ENCODE measurements around the gene PPFIA4. TPM values are rescaled to one million over a fixed set of nuclear protein-coding genes. Genes with fewer than 3 reads are reported as not detected.

Gene PPFIA4
- total RNA-seq, 1 donor from 2014 or later = 2.6 TPM

DNA sequence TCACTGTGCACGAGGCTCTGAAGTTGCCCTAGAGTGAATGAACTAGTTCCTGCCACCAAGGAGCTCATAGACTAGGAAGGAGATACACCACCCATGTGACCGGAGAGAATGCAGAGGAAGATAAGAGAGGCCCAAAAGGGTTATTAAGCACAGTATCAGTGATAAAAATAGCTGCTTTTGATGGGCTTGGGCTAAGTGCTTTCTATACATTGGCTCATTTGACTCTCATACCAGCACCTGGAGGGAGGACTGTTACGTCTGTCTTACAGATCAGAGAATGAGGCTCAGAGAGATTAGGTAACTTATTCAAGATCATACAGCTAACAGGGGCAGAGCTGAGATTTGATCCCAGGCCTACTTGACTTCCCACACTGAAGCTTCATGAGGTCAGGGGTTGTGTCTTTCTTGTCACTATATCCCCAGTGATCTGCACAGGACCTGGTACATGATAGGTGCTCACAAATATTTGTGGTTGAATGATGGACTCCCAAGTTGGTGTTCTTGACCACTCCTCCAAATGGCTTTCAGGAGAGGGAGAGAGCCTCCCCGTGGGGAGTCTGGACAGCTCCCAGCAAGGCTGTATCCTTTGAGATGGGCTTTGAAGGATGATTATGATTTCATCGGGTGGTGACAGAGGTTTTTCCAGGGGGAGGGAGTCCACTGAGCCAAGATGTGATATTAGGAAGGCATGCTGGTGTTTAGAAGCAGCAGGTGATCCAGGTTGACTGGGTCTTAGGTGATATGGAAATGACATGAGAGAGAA, 14.4 kb downstream of the PPFIA4 start:
- no peaks in the 10 kb centered on the region for H3K9me3 Mint-ChIP-seq
- TF ChIP-seq, protein P1, sequence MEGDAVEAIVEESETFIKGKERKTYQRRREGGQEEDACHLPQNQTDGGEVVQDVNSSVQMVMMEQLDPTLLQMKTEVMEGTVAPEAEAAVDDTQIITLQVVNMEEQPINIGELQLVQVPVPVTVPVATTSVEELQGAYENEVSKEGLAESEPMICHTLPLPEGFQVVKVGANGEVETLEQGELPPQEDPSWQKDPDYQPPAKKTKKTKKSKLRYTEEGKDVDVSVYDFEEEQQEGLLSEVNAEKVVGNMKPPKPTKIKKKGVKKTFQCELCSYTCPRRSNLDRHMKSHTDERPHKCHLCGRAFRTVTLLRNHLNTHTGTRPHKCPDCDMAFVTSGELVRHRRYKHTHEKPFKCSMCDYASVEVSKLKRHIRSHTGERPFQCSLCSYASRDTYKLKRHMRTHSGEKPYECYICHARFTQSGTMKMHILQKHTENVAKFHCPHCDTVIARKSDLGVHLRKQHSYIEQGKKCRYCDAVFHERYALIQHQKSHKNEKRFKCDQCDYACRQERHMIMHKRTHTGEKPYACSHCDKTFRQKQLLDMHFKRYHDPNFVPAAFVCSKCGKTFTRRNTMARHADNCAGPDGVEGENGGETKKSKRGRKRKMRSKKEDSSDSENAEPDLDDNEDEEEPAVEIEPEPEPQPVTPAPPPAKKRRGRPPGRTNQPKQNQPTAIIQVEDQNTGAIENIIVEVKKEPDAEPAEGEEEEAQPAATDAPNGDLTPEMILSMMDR (conservative IDR thresholded peaks at IDR 0.05) = no peak
- H3K36me3 Mint-ChIP-seq (ENCODE audit: low read depth) = no peaks in the 10 kb centered on the region
- peaks cover 8% of the 10 kb centered on the region for H3K4me1 Mint-ChIP-seq
- no peak overlapping the region for H3K27ac Mint-ChIP-seq (ENCODE audit: unreplicated experiment)
- H3K4me3 Mint-ChIP-seq = no peak overlapping the region
- peaks cover 2% of the 10 kb centered on the region for H3K27me3 Mint-ChIP-seq (ENCODE audit: low read depth)
- DNase-seq (ENCODE audit: low read depth, low spot score) = no peak

DNA sequence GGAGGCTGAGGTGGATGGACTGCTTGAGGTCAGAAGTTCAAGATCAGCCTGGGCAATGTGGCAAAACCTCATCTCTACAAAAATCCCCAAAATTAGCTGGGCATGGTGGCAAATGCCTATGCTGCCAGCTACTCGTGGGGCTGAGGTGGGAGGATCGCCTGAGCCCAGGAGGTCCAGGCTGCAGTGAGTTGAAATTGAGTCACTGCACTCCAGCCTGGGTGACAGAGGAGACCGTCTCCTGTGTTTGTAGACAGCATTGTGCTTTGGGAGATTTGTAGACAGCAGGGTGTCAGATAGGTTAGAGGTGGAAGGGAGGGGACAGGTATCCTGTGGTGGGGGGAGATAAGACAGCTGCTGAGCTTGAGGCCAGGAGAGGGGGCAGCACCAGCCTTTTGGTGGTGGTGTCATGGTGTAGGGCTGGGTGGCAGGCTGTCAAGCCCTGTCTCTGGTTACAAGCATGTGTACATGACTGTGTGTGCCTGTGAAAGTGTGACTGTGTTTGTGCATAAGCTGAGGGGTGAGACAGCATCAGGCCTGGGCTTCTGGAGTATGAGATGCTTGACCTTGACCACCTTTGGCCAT, 15.2 kb downstream of the PPFIA4 start:
- H3K4me3 Mint-ChIP-seq = no peak overlapping the region
- H3K9me3 Mint-ChIP-seq = no peaks in the 10 kb centered on the region
- H3K27ac Mint-ChIP-seq (ENCODE audit: unreplicated experiment) = no peak overlapping the region
- TF ChIP-seq, protein P1 (conservative IDR thresholded peaks at IDR 0.05) = no peak
- DNase-seq (ENCODE audit: low read depth, low spot score) = no peak
- peaks cover 8% of the 10 kb centered on the region for H3K4me1 Mint-ChIP-seq
- peaks cover 2% of the 10 kb centered on the region for H3K27me3 Mint-ChIP-seq (ENCODE audit: low read depth)
- no peaks in the 10 kb centered on the region for H3K36me3 Mint-ChIP-seq (ENCODE audit: low read depth)

DNA sequence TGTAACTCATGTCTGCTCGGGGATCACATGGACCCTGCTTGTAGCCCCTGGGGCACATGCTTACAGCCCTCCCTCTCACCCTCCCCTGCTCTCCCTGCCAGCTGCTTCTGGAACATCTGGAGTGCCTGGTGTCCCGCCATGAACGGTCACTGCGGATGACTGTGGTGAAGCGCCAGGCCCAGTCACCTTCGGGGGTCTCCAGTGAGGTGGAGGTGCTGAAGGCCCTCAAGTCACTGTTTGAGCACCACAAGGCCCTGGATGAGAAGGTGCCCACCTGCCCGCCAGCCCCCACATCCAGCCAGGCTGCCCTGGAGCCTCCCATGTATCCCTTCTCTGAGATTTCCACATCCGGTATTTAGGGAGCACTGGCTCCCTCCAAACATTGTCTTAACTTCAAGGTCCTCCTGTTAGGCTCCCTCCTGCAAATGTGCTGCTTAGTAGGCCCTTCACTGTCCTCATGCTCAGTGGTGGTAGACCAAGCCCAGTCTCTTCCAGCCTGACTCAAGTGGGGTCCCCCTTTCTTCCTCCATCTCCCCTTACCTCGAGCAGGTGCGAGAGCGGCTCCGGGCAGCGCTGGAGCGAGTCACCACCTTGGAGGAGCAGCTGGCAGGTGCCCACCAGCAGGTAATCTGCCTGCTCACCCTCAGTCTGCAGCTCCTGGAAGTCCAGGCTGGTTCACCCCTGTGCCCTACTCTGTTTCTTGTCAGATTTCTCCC, 17.7 kb downstream of the PPFIA4 start:
- Mint-ChIP-seq H3K27me3 (ENCODE audit: low read depth) (peaks cover 2% of the 10 kb centered on the region), H3K27ac (ENCODE audit: unreplicated experiment) (no peak overlapping the region), H3K4me3 (no peak overlapping the region)

GRCh38 chr1:203044546-203045250, 18.4 kb downstream of the PPFIA4 start:
- no peaks in the 10 kb centered on the region for H3K9me3 Mint-ChIP-seq
- no peak overlapping the region for H3K27ac Mint-ChIP-seq (ENCODE audit: unreplicated experiment)
- TF ChIP-seq, protein P1 (conservative IDR thresholded peaks at IDR 0.05) = no peak
- no peak overlapping the region for H3K4me3 Mint-ChIP-seq
- H3K27me3 Mint-ChIP-seq (ENCODE audit: low read depth) = no peaks in the 10 kb centered on the region
- peaks cover 4% of the 10 kb centered on the region for H3K4me1 Mint-ChIP-seq
- no peak for DNase-seq (ENCODE audit: low read depth, low spot score)
- no peaks in the 10 kb centered on the region for H3K36me3 Mint-ChIP-seq (ENCODE audit: low read depth)

More for the DNA sequence above, 17.7 kb downstream of the PPFIA4 start:
- H3K36me3 Mint-ChIP-seq (ENCODE audit: low read depth) = no peaks in the 10 kb centered on the region
- no peak for DNase-seq (ENCODE audit: low read depth, low spot score)
- H3K9me3 Mint-ChIP-seq = no peaks in the 10 kb centered on the region
- TF ChIP-seq, protein P1 (conservative IDR thresholded peaks at IDR 0.05) = no peak
- H3K4me1 Mint-ChIP-seq = peaks cover 8% of the 10 kb centered on the region

GRCh38 chr1:203045336-203045735, 19.0 kb downstream of the PPFIA4 start:
- Mint-ChIP-seq H3K27me3 (ENCODE audit: low read depth) (no peaks in the 10 kb centered on the region), H3K36me3 (ENCODE audit: low read depth) (no peaks in the 10 kb centered on the region), H3K27ac (ENCODE audit: unreplicated experiment) (no peak overlapping the region), H3K4me3 (no peak overlapping the region), H3K4me1 (peaks cover 4% of the 10 kb centered on the region), H3K9me3 (no peaks in the 10 kb centered on the region)
- DNase-seq (ENCODE audit: low read depth, low spot score) = no peak
- TF ChIP-seq, protein P1 (conservative IDR thresholded peaks at IDR 0.05) = no peak

Data from neural crest cell (in vitro differentiated cells).